H9 (cell line): ENCODE results near the gene HECW1. TPM values are rescaled to one million over a fixed set of nuclear protein-coding genes. Genes with fewer than 3 reads are reported as not detected.
"Not testable (repeated sequence)": the region's sequence is repeated elsewhere in the genome, so short reads cannot be mapped to it uniquely, and the experiment has no call there.

Source experiments
- DNase-seq: peaks from one replicate; pipeline ENCODE4 v3.0.0-alpha.2; 2017
- H2AFZ ChIP-seq: one replicate; pipeline ENCODE4 v1.6.1; 2013; ENCODE audit warnings: mild to moderate bottlenecking, low read length, control low read depth, moderate library complexity
- H2AK5ac ChIP-seq: 2 replicates; pipeline ENCODE4 v1.6.1; 2013; ENCODE audit warnings: low read length, control low read depth, mixed read lengths; ENCODE audit not compliant: insufficient read length
- H2BK120ac ChIP-seq: one replicate; pipeline ENCODE4 v1.6.1; 2013; ENCODE audit warnings: low read depth, mild to moderate bottlenecking, low read length, control low read depth, inconsistent platforms; ENCODE audit not compliant: poor library complexity, severe bottlenecking
- H2BK12ac ChIP-seq: 2 replicates; pipeline ENCODE4 v1.6.1; 2013; ENCODE audit warnings: low read length, control low read depth, mixed read lengths, low read depth; ENCODE audit not compliant: insufficient read length
- H2BK15ac ChIP-seq: 2 replicates; pipeline ENCODE4 v1.6.1; 2013; ENCODE audit warnings: low read depth, low read length, control low read depth
- H2BK20ac ChIP-seq: one replicate; pipeline ENCODE4 v1.6.1; 2013; ENCODE audit warnings: low read depth, mild to moderate bottlenecking, low read length, control low read depth, inconsistent platforms; ENCODE audit not compliant: poor library complexity, severe bottlenecking
- H2BK5ac ChIP-seq: 2 replicates; pipeline ENCODE4 v1.6.1; 2013; ENCODE audit warnings: low read length, control low read depth, mixed read lengths; ENCODE audit not compliant: insufficient read length
- H3K14ac ChIP-seq: 2 replicates; pipeline ENCODE4 v1.6.1; 2013; ENCODE audit warnings: low read length, control low read depth; ENCODE audit not compliant: insufficient read depth
- H3K18ac ChIP-seq: 2 replicates; pipeline ENCODE4 v1.6.1; 2013; ENCODE audit warnings: low read depth, mild to moderate bottlenecking, mixed read lengths, low read length, control low read depth; ENCODE audit not compliant: insufficient read length
- H3K23ac ChIP-seq: 2 replicates; pipeline ENCODE4 v1.6.1; 2013; ENCODE audit warnings: low read length, control low read depth, mixed read lengths, low read depth; ENCODE audit not compliant: insufficient read length
- H3K23me2 ChIP-seq: 2 replicates; pipeline ENCODE4 v1.6.1; 2013; ENCODE audit warnings: low read depth, mild to moderate bottlenecking, mixed read lengths, low read length, control low read depth; ENCODE audit not compliant: insufficient read length, poor library complexity, severe bottlenecking
- H3K27ac ChIP-seq: 2 replicates; pipeline ENCODE4 v1.5.1; 2013; ENCODE audit warnings: low read length, control low read depth, mixed read lengths, low read depth; ENCODE audit not compliant: insufficient read length
- H3K27me3 ChIP-seq: 2 replicates; pipeline ENCODE4 v1.6.1; 2013; ENCODE audit warnings: low read length, control low read depth, inconsistent platforms; ENCODE audit not compliant: insufficient read depth
- H3K4ac ChIP-seq: 2 replicates; pipeline ENCODE4 v1.6.1; 2013; ENCODE audit warnings: low read depth, mild to moderate bottlenecking, control low read depth, inconsistent platforms, low read length, moderate library complexity
- H3K4me1 ChIP-seq: 2 replicates; pipeline ENCODE4 v1.6.1; 2013; ENCODE audit warnings: low read length, control low read depth, inconsistent platforms; ENCODE audit not compliant: insufficient read depth
- H3K4me2 ChIP-seq: 2 replicates; pipeline ENCODE4 v1.6.1; 2013; ENCODE audit warnings: low read length, control low read depth, mixed read lengths; ENCODE audit not compliant: insufficient read length, insufficient read depth
- H3K56ac ChIP-seq: 2 replicates; pipeline ENCODE4 v1.6.1; 2013; ENCODE audit warnings: low read depth, mild to moderate bottlenecking, mixed read lengths, low read length, control low read depth; ENCODE audit not compliant: insufficient read length
- H3K79me1 ChIP-seq: 2 replicates; pipeline ENCODE4 v1.6.1; 2013; ENCODE audit warnings: low read depth, mild to moderate bottlenecking, moderate library complexity, low read length, control low read depth, inconsistent platforms; ENCODE audit not compliant: insufficient read depth, poor library complexity, severe bottlenecking
- H3K79me2 ChIP-seq: 2 replicates; pipeline ENCODE4 v1.6.1; 2013; ENCODE audit warnings: low read length, control low read depth, inconsistent platforms; ENCODE audit not compliant: insufficient read depth
- H3K9ac ChIP-seq: 2 replicates; pipeline ENCODE4 v1.6.1; 2013; ENCODE audit warnings: low read length, control low read depth, mixed read lengths; ENCODE audit not compliant: insufficient read length; ENCODE audit errors: extremely low read depth
- H3K9me3 ChIP-seq: one replicate; pipeline ENCODE4 v1.6.1; 2013; ENCODE audit warnings: low read depth, low read length, inconsistent platforms; ENCODE audit not compliant: control insufficient read depth
- H3T11ph ChIP-seq: one replicate; pipeline ENCODE4 v1.6.1; 2013; ENCODE audit warnings: mild to moderate bottlenecking, low read length, control low read depth, inconsistent platforms
- H4K20me1 ChIP-seq: one replicate; pipeline ENCODE4 v1.6.1; 2013; ENCODE audit not compliant: control insufficient read depth, insufficient read length, insufficient read depth
- H4K5ac ChIP-seq: 2 replicates; pipeline ENCODE4 v1.6.1; 2013; ENCODE audit warnings: low read depth, mild to moderate bottlenecking, mixed read lengths, low read length, control low read depth; ENCODE audit not compliant: insufficient read length
- H4K8ac ChIP-seq: replicated peaks from 2 replicates; pipeline ENCODE4 v1.6.1; 2013; ENCODE audit warnings: low read length, control low read depth, mixed read lengths, low read depth; ENCODE audit not compliant: insufficient read length
- H4K91ac ChIP-seq: 2 replicates; pipeline ENCODE4 v1.6.1; 2013; ENCODE audit warnings: low read depth, mild to moderate bottlenecking, moderate library complexity, mixed read lengths, low read length, control low read depth; ENCODE audit not compliant: insufficient read length
- H3K27ac Mint-ChIP-seq, 3 experiments: 2 replicates in 2 of 3; 3 replicates in 1 of 3; pipeline ENCODE4 v1.8.0; 2020 to 2021; ENCODE audit warnings: mixed read lengths in 3 of 3, mild to moderate bottlenecking in 1 of 3, moderate library complexity in 1 of 3
- H3K27me3 Mint-ChIP-seq: 2 replicates; pipeline ENCODE4 v1.8.0; 2021; ENCODE audit warnings: low read depth, mild to moderate bottlenecking, moderate library complexity, mixed read lengths
- H3K36me3 Mint-ChIP-seq, 3 experiments: 2 replicates in 2 of 3; 3 replicates in 1 of 3; pipeline ENCODE4 v1.8.0; 2020 to 2021; ENCODE audit warnings: low read depth in 3 of 3, mixed read lengths in 3 of 3; ENCODE audit not compliant: insufficient read depth in 1 of 3
- H3K4me1 Mint-ChIP-seq, 2 experiments: 2 replicates each; pipeline ENCODE4 v1.8.0; 2020; ENCODE audit warnings: mixed read lengths in 2 of 2
- H3K4me3 Mint-ChIP-seq, 2 experiments: 2 replicates in 1 of 2; 3 replicates in 1 of 2; pipeline ENCODE4 v1.8.0; 2020 to 2021; ENCODE audit warnings: mild to moderate bottlenecking in 2 of 2, mixed read lengths in 2 of 2, moderate library complexity in 1 of 2
- H3K9me3 Mint-ChIP-seq, 2 experiments: 2 replicates in 1 of 2; 3 replicates in 1 of 2; pipeline ENCODE4 v1.8.0; 2020; ENCODE audit warnings: mild to moderate bottlenecking in 2 of 2, mixed read lengths in 2 of 2, moderate library complexity in 1 of 2
- WGBS: extraction: QIAGEN DNeasy Blood & Tissue Kit; methylation state at CpG from one replicate; pipeline ENCODE4 v1.1.7; 2013; ENCODE audit warnings: missing lambda C conversion rate, low lambda C conversion rate, mixed read lengths; ENCODE audit not compliant: insufficient read length; ENCODE audit errors: extremely low coverage; 5-methylcytosine and 5-hydroxymethylcytosine counted together
- total RNA-seq: library from RNA; stranded (reverse); gene quantifications from 2 replicates; pipeline ENCODE4 v1.2.1, GENCODE V29; 2021
- TF ChIP-seq, protein P1 (sequence below): fragments of 200-600 bp; sonication (generic); conservative IDR thresholded peaks from 3 replicates; pipeline ENCODE4 v1.8.0; 2021; ENCODE audit warnings: antibody characterized with exemption, mild to moderate bottlenecking

HECW1 gene
- total RNA-seq, 1 experiment from 2014 or later, result 5.0 TPM

DNA sequence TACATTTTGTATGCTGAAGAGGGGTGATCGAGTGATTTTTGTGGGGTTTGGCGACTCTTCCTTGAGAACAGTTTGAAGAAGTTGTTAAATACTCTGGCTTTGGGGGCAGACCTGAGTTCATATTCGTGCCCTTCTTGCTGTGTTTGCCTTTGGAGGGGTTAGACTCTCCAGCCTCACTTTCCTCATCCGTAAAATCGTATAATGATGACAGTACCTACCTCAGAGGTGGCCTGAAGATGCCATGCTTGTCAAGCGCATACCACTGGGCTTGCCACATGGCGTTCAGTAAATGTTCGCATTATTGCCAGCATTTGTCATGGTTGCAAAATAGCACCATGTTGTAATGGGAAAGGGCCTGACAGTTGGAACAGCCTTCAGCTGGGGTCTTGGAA is 471.7 kb downstream of the HECW1 start:
- Histone ChIP-seq H3K9ac (peak overlapping the region; percentile 57), H3K4me1 (peaks cover 5% of the 10 kb centered on the region; the same call in 1 of the 2 replicates), H3K23me2 (peaks cover 12% of the 10 kb centered on the region), H3K14ac (no peak overlapping the region), H3K4ac (no peak overlapping the region), H4K20me1 (no peaks in the 10 kb centered on the region), H3K56ac (no peak overlapping the region), H4K5ac (no peak overlapping the region), H3K27ac (no peak overlapping the region), H3K79me2 (peaks cover 2% of the 10 kb centered on the region; the same call in 1 of the 2 replicates), H3K9me3 (no peaks in the 10 kb centered on the region), H2BK15ac (no peak overlapping the region), H3K23ac (no peak overlapping the region), H2BK20ac (no peak overlapping the region), H2BK5ac (no peak overlapping the region), H4K91ac (no peak overlapping the region), H3K18ac (no peak overlapping the region), H3T11ph (no peak overlapping the region), H3K27me3 (no peaks in the 10 kb centered on the region; the same call in 1 of the 2 replicates), H2AK5ac (no peak overlapping the region), H4K8ac (no peak overlapping the region), H2BK120ac (no peak overlapping the region), H2BK12ac (no peak overlapping the region), H2AFZ (no peak overlapping the region), H3K79me1 (no peaks in the 10 kb centered on the region), H3K4me2 (peak overlapping the region; percentile 70)
- TF ChIP-seq, protein P1, sequence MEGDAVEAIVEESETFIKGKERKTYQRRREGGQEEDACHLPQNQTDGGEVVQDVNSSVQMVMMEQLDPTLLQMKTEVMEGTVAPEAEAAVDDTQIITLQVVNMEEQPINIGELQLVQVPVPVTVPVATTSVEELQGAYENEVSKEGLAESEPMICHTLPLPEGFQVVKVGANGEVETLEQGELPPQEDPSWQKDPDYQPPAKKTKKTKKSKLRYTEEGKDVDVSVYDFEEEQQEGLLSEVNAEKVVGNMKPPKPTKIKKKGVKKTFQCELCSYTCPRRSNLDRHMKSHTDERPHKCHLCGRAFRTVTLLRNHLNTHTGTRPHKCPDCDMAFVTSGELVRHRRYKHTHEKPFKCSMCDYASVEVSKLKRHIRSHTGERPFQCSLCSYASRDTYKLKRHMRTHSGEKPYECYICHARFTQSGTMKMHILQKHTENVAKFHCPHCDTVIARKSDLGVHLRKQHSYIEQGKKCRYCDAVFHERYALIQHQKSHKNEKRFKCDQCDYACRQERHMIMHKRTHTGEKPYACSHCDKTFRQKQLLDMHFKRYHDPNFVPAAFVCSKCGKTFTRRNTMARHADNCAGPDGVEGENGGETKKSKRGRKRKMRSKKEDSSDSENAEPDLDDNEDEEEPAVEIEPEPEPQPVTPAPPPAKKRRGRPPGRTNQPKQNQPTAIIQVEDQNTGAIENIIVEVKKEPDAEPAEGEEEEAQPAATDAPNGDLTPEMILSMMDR, result no peak; the same call in 2 of the 3 replicates
- peak overlapping the region; percentile 78 to 89 for H3K4me3 Mint-ChIP-seq
- H3K9me3 Mint-ChIP-seq, result peaks cover 0 to 3% of the 10 kb centered on the region in 2 experiments; a peak in 2 of 5 replicates
- H3K27ac Mint-ChIP-seq, result no peak overlapping the region
- no peaks in the 10 kb centered on the region; a peak in 1 of 7 replicates for H3K36me3 Mint-ChIP-seq
- no peak for DNase-seq
- no CpG with 5 or more reads among the region's 8 CpGs for WGBS
- peaks cover 11% of the 10 kb centered on the region for H3K27me3 Mint-ChIP-seq
- peaks cover 29 to 34% of the 10 kb centered on the region in 2 experiments for H3K4me1 Mint-ChIP-seq

DNA sequence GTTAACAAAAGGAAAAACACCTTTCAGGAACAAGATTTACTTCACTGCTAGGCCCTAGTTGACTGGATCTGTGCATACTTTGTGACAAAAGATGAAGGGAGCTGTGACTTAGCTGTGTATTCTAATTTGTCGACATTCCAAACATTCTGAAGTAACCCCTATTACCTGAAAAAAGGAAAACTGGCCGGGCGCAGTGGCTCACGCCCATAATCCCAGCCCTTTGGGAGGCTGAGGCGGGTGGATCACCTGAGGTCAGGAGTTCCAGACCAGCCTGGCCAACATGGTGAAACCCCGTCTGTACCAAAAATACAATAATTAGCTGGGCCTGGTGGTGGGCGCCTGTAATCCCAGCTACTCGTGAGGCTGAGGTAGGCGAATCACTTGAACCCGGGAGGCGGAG is 472.3 kb downstream of the HECW1 start:
- H3K56ac ChIP-seq, H3K4me1 ChIP-seq, H4K20me1 ChIP-seq, H3K27ac Mint-ChIP-seq, H4K8ac ChIP-seq, DNase-seq, H3K27ac ChIP-seq, H3K9ac ChIP-seq, H3K9me3 ChIP-seq, H3K79me2 ChIP-seq, H2BK5ac ChIP-seq, H2AFZ ChIP-seq, H2BK15ac ChIP-seq, H4K5ac ChIP-seq, H3K36me3 Mint-ChIP-seq, H2BK120ac ChIP-seq, H2AK5ac ChIP-seq, H3K4ac ChIP-seq, H3K23ac ChIP-seq, H2BK20ac ChIP-seq, H4K91ac ChIP-seq, H3T11ph ChIP-seq, H3K79me1 ChIP-seq, H3K27me3 ChIP-seq, H3K14ac ChIP-seq, H3K18ac ChIP-seq, H2BK12ac ChIP-seq, H3K9me3 Mint-ChIP-seq: not testable (repeated sequence)
- peak overlapping the region; percentile 78 to 89; a peak in 3 of 5 replicates for H3K4me3 Mint-ChIP-seq
- peaks cover 29 to 34% of the 10 kb centered on the region in 2 experiments for H3K4me1 Mint-ChIP-seq
- peaks cover 11% of the 10 kb centered on the region for H3K27me3 Mint-ChIP-seq
- Histone ChIP-seq H3K4me2 (peak overlapping the region; percentile 70), H3K23me2 (peaks cover 12% of the 10 kb centered on the region)
- no CpG with 5 or more reads among the region's 11 CpGs for WGBS
